ENCODE measurements around the gene DHRS7B.

The DHRS7B gene

GRCh38 chr17:21213638-21214014, 86.9 kb downstream of the DHRS7B start:
- Histone ChIP-seq H2AFZ (ENCODE audit: low read depth) (peak overlapping the region; percentile 26; the same call in 1 of the 2 replicates), H4K20me1 (ENCODE audit: insufficient read depth) (no peaks in the 10 kb centered on the region), H3K27me3 (ENCODE audit: insufficient read depth, low read depth) (no peaks in the 10 kb centered on the region)

DNA sequence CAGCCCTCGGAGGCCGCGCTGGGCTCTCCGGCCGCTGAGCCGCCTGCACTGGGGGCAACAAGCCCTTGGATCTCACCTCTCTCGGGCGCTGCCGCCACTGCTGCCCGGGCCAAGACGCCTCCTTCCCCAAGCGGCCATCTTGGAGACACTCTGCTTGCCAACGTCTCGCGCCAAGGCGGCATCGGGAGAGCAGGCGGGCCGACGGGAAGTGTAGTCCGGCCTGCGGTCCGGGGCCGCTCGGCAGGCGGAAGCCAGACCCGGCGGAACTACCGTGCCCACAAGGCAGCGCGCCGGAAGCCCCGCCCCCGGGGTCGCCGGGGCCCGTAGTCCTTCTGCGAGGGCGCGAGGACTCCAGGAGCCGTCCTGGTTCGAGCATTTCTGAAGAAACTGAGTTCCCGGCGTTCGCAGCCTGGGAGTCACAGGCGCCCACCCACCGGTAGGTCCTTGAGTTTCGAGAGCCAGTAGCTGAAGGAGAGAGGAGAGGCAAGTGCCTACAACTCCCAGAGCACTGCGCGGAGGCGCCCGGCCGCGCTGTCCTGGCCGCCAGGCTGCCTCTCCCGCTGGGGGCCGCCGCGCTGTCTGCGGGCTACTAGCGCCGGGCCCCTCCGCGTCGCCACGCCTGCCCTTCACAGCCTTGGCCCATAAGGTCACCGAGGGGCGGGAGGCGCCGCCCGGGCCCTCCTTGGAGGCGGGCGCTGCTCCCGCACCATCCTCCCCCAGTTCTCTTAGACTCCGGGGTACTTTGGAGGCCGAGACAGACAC, 87.4 kb downstream of the DHRS7B start, which contains the start of gene TMEM11:
Gene TMEM11, minus strand, starts transcription at position 147 of the 762 bp plus-strand sequence. Its CDS starts 9 bp downstream, at position 138.
- H2AFZ ChIP-seq (ENCODE audit: low read depth): peak within 1 kb of the TSS; percentile 73
- H3K4me3 ChIP-seq (IDR thresholded peaks at IDR 0.05; ENCODE audit: insufficient read depth, low read depth, low read length): no peak within 1 kb of the TSS
- no peaks in the 10 kb centered on the region for H3K36me3 ChIP-seq (ENCODE audit: insufficient read depth)
- H4K20me1 ChIP-seq (ENCODE audit: insufficient read depth): no peaks in the 10 kb centered on the region
- H3K27ac ChIP-seq: peak within 1 kb of the TSS; percentile 74
- peaks cover 11% of the 10 kb centered on the region for H3K4me1 ChIP-seq (ENCODE audit: low read depth, poor library complexity, severe bottlenecking)
- H3K9ac ChIP-seq: peak within 1 kb of the TSS; percentile 95
- peaks cover 58% of the 10 kb centered on the region for H3K79me2 ChIP-seq (ENCODE audit: insufficient read depth, low read depth)
- H3K27me3 ChIP-seq (ENCODE audit: insufficient read depth, low read depth): no peaks in the 10 kb centered on the region
- TF ChIP-seq, protein P1, sequence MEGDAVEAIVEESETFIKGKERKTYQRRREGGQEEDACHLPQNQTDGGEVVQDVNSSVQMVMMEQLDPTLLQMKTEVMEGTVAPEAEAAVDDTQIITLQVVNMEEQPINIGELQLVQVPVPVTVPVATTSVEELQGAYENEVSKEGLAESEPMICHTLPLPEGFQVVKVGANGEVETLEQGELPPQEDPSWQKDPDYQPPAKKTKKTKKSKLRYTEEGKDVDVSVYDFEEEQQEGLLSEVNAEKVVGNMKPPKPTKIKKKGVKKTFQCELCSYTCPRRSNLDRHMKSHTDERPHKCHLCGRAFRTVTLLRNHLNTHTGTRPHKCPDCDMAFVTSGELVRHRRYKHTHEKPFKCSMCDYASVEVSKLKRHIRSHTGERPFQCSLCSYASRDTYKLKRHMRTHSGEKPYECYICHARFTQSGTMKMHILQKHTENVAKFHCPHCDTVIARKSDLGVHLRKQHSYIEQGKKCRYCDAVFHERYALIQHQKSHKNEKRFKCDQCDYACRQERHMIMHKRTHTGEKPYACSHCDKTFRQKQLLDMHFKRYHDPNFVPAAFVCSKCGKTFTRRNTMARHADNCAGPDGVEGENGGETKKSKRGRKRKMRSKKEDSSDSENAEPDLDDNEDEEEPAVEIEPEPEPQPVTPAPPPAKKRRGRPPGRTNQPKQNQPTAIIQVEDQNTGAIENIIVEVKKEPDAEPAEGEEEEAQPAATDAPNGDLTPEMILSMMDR (conservative IDR thresholded peaks at IDR 0.05; ENCODE audit: low read depth, low read length): no peak
- H3K4me2 ChIP-seq: peak within 1 kb of the TSS; percentile 91

More at GRCh38 chr17:21213638-21214014, 86.9 kb downstream of the DHRS7B start:
- H3K36me3 ChIP-seq (ENCODE audit: insufficient read depth): no peaks in the 10 kb centered on the region
- peak overlapping the region; percentile 91 for H3K4me2 ChIP-seq
- peak overlapping the region; percentile 95 for H3K9ac ChIP-seq
- H3K4me1 ChIP-seq (ENCODE audit: low read depth, poor library complexity, severe bottlenecking): peaks cover 11% of the 10 kb centered on the region
- H3K79me2 ChIP-seq (ENCODE audit: insufficient read depth, low read depth): peaks cover 64% of the 10 kb centered on the region
- no peak overlapping the region for H3K4me3 ChIP-seq (IDR thresholded peaks at IDR 0.05; ENCODE audit: insufficient read depth, low read depth, low read length)
- H3K27ac ChIP-seq: peak overlapping the region; percentile 74
- TF ChIP-seq, protein P1 (conservative IDR thresholded peaks at IDR 0.05; ENCODE audit: low read depth, low read length): no peak

- no peaks in the 10 kb centered on the region for H4K20me1 ChIP-seq (ENCODE audit: insufficient read depth)
- peak overlapping the region; percentile 74 for H3K27ac ChIP-seq
- peak overlapping the region; percentile 73 for H2AFZ ChIP-seq (ENCODE audit: low read depth)
- H3K4me3 ChIP-seq (IDR thresholded peaks at IDR 0.05; ENCODE audit: insufficient read depth, low read depth, low read length): no peak overlapping the region
- peaks cover 11% of the 10 kb centered on the region for H3K4me1 ChIP-seq (ENCODE audit: low read depth, poor library complexity, severe bottlenecking)
- H3K4me2 ChIP-seq: peak overlapping the region; percentile 82
- no peaks in the 10 kb centered on the region for H3K36me3 ChIP-seq (ENCODE audit: insufficient read depth)
- no peaks in the 10 kb centered on the region for H3K27me3 ChIP-seq (ENCODE audit: insufficient read depth, low read depth)
- TF ChIP-seq, protein P1 (conservative IDR thresholded peaks at IDR 0.05; ENCODE audit: low read depth, low read length): no peak
- peak overlapping the region; percentile 95 for H3K9ac ChIP-seq
- H3K79me2 ChIP-seq (ENCODE audit: insufficient read depth, low read depth): peaks cover 51% of the 10 kb centered on the region
Observed at GRCh38 chr17:21214777-21215541, 88.2 kb downstream of the DHRS7B start.

- no peaks in the 10 kb centered on the region for H4K20me1 ChIP-seq (ENCODE audit: insufficient read depth)
- H3K27ac ChIP-seq: no peak overlapping the region
- H2AFZ ChIP-seq (ENCODE audit: low read depth): no peak overlapping the region
- no peak overlapping the region for H3K4me3 ChIP-seq (IDR thresholded peaks at IDR 0.05; ENCODE audit: insufficient read depth, low read depth, low read length)
- peaks cover 11% of the 10 kb centered on the region for H3K4me1 ChIP-seq (ENCODE audit: low read depth, poor library complexity, severe bottlenecking)
- no peaks in the 10 kb centered on the region for H3K27me3 ChIP-seq (ENCODE audit: insufficient read depth, low read depth)
- no peak overlapping the region for H3K4me2 ChIP-seq
- no peak overlapping the region for H3K9ac ChIP-seq
- TF ChIP-seq, protein P1 (conservative IDR thresholded peaks at IDR 0.05; ENCODE audit: low read depth, low read length): no peak
- H3K79me2 ChIP-seq (ENCODE audit: insufficient read depth, low read depth): peaks cover 41% of the 10 kb centered on the region
- H3K36me3 ChIP-seq (ENCODE audit: insufficient read depth): no peaks in the 10 kb centered on the region
Observed at GRCh38 chr17:21215935-21216334, 89.2 kb downstream of the DHRS7B start.
